BJ (cell line): ENCODE measurements around the gene PLBD1. TPM values are rescaled to one million over a fixed set of nuclear protein-coding genes. Genes with fewer than 3 reads are reported as not detected.

ENCODE experiments used
- CTCF ChIA-PET: fragments of 350-600 bp; formaldehyde crosslinking; extraction: SDS; loops from one replicate; lab custom pipeline; 2021; ENCODE audit warnings: antibody characterized with exemption, inconsistent platforms; lab: Yijun Ruan, JAX
- POLR2A ChIA-PET: fragments of 300-600 bp; sonication (Branson Sonifier 250); formaldehyde crosslinking; extraction: SDS; loops from one replicate; lab custom pipeline; 2021; ENCODE audit warnings: antibody characterized with exemption; lab: Charles Lee
- DNase-seq: peaks from one replicate; pipeline ENCODE4 v3.0.0-alpha.2; 2011; ENCODE audit warnings: low read depth
- H3K27me3 ChIP-seq: 2 replicates; pipeline ENCODE4 v1.6.0; 2011; ENCODE audit warnings: low read length; ENCODE audit not compliant: control insufficient read depth, insufficient read depth
- H3K36me3 ChIP-seq: 2 replicates; pipeline ENCODE4 v1.5.1; 2011; ENCODE audit warnings: low read length; ENCODE audit not compliant: control insufficient read depth, insufficient read depth
- H3K4me3 ChIP-seq: 2 replicates; pipeline ENCODE4 v1.5.1; 2011; ENCODE audit warnings: low read depth, mild to moderate bottlenecking, control low read depth, low read length
- polyA plus RNA-seq: library from polyadenylated mRNA; depleted of rRNA; stranded (reverse); fragments of >200 nt; gene quantifications from 2 replicates; pipeline ENCODE4 v1.2.3, GENCODE V29; 2011
- TF ChIP-seq, protein P1 (sequence below): IDR thresholded peaks from 2 replicates; pipeline ENCODE4 v1.5.1; 2011; ENCODE audit warnings: low read depth, mild to moderate bottlenecking, control low read depth, inconsistent platforms, low read length, moderate library complexity; ENCODE audit not compliant: insufficient read depth

The PLBD1 gene
- polyA plus RNA-seq, 1 experiment: 0.38 TPM

DNA sequence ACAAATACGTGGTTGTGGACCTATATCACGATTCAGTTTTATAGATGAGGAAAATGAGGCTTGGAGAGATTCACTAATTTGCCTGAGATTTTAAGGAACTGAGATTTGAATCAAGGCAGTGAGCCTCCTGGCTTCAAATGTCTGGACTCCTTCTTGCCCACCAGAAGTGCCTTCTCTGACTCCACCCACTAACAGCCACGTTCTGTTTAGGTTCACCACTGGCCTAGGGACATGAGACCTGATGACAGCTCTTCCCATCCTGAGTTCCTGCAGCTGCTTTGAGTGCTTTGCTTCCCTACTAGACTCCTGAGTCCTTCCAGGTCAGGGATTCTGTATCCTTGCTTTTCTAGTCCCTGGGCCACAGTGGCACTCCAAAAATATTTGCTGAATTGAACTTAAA is 57.1 kb downstream of the PLBD1 start:
- H3K4me3 ChIP-seq: no peak overlapping the region
- H3K27me3 ChIP-seq: no peaks in the 10 kb centered on the region
- no peaks in the 10 kb centered on the region for H3K36me3 ChIP-seq
- CTCF ChIA-PET: no interaction called here
- no peak for DNase-seq
- POLR2A ChIA-PET: no interaction called here
- TF ChIP-seq, protein P1, sequence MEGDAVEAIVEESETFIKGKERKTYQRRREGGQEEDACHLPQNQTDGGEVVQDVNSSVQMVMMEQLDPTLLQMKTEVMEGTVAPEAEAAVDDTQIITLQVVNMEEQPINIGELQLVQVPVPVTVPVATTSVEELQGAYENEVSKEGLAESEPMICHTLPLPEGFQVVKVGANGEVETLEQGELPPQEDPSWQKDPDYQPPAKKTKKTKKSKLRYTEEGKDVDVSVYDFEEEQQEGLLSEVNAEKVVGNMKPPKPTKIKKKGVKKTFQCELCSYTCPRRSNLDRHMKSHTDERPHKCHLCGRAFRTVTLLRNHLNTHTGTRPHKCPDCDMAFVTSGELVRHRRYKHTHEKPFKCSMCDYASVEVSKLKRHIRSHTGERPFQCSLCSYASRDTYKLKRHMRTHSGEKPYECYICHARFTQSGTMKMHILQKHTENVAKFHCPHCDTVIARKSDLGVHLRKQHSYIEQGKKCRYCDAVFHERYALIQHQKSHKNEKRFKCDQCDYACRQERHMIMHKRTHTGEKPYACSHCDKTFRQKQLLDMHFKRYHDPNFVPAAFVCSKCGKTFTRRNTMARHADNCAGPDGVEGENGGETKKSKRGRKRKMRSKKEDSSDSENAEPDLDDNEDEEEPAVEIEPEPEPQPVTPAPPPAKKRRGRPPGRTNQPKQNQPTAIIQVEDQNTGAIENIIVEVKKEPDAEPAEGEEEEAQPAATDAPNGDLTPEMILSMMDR: no peak

DNA sequence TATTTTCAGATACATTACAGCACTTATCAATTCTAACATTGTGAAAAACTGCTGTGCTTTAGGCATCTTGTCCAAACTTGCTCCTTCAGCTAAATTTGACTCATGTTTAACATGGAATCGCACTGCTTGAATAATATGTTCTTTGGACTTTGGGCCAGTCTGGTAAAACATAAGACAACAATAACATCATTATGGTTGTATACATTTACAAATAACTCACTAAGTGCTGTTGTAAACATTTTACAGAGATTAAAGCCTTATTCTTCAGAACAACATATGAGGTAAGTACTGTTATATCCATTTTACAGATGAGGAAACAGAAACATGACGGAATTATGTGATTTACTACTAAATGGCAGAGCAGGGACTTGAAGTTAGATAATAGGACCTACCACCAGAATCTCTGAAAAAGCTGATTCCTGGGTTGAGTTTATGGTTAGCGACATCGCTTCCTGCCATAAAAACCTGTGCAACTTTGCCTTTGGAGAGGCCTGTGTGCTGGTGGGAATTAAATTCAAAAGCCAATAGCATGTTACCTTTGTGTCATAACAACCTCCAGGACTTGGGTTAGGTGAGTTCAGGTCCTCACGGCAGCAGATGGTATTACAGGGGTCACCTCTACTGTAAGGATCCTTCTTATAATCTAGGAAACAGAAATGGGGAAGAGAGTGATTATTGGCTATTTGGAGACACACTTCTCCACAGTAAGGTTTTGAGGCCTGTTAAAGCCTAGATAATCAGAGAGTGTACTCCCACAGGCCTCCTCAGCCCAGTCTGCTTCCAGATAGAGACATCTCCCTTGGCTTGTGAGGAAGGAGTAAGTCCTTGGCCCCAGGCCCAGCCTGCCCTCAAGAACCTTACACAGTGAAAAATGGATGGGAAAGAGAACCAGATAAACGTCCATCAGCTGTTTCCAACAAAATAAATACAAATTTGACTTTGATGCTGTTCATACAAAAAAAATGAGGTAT is 61.8 kb downstream of the PLBD1 start:
- H3K36me3 ChIP-seq: peaks cover 3% of the 10 kb centered on the region; the same call in 1 of the 2 replicates
- H3K4me3 ChIP-seq: no peak overlapping the region
- ChIA-PET POLR2A (no interaction called here), CTCF (interaction anchor here (0.6 to 0.7 kb wide), 2 partner anchors 10 to 264 kb away, joined by 3 to 4 read pairs; no protein-coding TSS in a partner anchor)
- no peak for DNase-seq
- H3K27me3 ChIP-seq: no peaks in the 10 kb centered on the region
- TF ChIP-seq, protein P1: no peak

DNA sequence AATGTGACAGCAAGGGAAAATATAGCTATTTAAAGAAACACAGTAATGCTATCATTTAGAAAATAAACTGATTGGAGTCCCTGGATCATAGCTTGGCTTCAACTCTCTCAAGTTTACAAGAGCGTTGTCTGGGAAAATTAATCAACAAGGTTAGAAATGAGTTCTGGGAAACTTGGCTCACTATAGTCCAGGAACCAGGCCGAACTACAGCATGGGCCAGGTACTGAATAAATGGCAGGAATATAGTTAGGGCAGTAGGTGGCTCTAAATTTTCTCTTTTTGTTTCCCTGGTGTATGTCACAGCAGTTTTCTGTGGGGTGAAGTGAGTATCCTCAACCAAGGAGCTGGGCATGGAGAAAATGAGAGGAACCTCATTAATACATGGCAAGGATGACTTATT is 72.4 kb downstream of the PLBD1 start:
- no peak for DNase-seq
- TF ChIP-seq, protein P1: no peak
- CTCF ChIA-PET: no interaction called here
- POLR2A ChIA-PET: no interaction called here
- no peaks in the 10 kb centered on the region for H3K27me3 ChIP-seq
- no peak overlapping the region for H3K4me3 ChIP-seq
- peaks cover 5% of the 10 kb centered on the region for H3K36me3 ChIP-seq

DNA sequence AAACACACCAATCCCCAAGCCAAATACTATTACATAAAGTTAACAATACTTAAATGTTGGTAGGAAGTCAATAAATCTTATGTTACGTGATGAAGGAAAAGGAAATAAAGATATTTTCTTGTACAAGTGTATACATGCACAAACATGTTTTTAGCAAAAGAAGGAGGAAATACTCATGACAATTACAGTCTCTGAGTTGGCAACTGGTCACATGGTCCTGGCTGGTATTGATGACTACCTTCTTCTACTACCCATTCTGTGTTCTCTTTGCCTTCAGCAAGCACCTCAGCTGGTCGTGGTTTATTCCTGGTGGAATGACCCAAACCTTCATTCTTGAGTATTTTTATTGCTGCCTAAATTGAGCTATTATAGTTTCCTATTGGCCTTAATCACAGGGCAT is 84.8 kb downstream of the PLBD1 start:
- H3K36me3 ChIP-seq: peaks cover 14% of the 10 kb centered on the region
- TF ChIP-seq, protein P1: no peak
- POLR2A ChIA-PET: no interaction called here
- DNase-seq: no peak
- H3K27me3 ChIP-seq: no peaks in the 10 kb centered on the region
- no peak overlapping the region for H3K4me3 ChIP-seq
- CTCF ChIA-PET: no interaction called here

DNA sequence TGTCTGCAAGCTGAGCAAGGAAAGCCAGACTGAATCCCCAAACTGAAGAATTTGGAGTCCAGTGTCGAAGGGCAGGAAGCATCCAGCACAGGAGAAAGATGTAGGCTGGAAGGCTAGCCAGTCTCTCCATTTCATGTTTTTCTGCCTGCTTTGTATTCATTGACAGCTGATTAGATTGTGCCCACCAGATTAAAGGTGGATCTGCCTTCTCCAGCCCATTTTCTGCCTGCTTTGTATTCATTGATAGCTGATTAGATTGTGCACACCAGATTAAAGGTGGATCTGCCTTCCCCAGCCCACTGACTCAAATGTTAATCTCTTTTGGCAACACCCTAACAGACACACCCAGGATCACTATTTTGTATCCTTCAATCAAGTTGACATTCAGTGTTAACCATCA is 85.3 kb downstream of the PLBD1 start:
- CTCF ChIA-PET: no interaction called here
- TF ChIP-seq, protein P1: no peak
- no peak for DNase-seq
- Histone ChIP-seq H3K27me3 (no peaks in the 10 kb centered on the region), H3K36me3 (peaks cover 13% of the 10 kb centered on the region), H3K4me3 (no peak overlapping the region)
- POLR2A ChIA-PET: no interaction called here
